ENCODE measurements around the gene HPSE.

The HPSE gene

DNA sequence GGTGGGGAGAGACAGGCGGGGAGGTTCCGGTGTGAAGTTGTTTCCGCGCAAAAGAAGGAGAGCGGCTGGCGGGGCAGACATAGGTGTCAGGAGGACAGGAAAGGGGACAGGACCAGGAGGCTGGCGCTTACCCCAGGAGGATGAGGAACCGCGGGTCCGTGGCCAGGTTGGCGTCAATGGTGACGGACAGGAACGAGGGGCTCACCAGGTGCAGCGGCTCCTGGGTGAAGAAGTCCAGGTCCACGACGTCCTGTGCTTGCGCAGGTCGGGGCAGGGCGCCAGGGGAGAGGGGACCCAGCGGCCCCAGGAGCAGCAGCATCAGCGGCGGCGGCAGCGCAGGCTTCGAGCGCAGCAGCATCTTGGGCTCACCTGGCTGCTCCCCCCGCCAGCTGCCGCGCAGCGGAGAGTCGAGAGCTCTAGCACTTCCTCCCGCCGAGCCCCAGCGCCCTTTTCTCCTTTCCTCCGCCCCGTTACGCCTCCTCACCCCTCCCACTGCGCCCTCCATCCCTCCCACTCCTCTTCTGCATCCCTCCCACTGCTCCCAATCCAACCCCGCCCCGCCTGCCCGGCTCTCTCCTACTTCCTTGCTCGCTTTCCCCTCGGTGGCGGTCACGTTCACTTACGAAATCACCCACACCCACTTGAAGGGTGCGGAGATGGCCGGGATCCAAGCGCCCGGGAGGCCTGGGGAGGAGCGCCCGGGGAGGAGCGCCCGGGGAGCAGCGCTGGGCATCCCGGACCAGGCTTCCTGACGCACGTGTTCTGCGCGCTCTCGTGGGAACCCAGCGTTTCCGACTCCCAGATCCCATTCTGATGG lies at the start of gene HPSE:
Gene HPSE (minus strand): TSS at position 424 of the 817 bp plus-strand sequence. CDS start 66 bp downstream, at position 358.
- DNase-seq, result peak; percentile 37

GRCh38 chr4:83382850-83383249 lies 48.2 kb upstream of the HPSE start:
- DNase-seq, result no peak

DNA sequence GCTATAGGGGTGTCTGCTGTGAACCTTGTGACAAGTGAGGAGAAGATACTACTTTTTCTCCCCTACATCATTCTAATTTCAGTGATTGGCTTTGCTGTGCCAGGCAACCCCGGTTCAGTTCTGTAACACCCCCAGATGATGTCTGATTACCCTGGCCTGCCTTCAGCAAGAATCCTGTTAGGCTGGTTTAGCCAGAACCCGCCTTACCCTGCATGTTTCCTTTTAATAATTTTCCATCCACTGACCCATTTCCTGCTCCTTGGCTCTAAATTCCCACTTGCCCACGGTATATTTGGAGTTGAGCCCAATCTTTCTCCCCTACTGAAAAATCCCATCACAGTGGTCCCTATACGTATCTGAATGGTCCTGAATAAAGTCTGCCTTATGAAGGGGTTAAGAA lies 46.5 kb upstream of the HPSE start:
- no peak for DNase-seq

- DNase-seq, result no peak
Measured at GRCh38 chr4:83378419-83378818, 43.8 kb upstream of the HPSE start.

DNA sequence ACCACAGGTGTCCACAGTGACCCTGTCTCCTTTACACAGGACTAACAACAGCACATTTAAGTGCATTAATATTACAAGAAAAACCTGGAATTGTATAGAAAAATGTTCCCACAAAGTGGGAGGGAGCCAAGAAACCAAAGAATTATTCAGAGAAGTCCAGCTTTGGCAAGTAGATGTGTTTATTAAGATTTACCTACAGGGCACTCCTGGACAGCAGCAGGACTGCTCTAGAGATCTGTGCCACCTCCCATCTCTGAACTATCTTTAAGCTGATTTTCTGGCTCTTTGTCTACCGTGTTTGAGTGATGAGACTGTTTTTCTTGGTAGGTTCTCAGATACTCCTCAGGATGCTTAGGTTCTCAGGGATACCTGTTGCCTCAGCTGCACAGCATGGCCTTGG lies 38.3 kb upstream of the HPSE start:
- DNase-seq, result no peak

GRCh38 chr4:83371936-83372335 lies 37.3 kb upstream of the HPSE start:
- no peak for DNase-seq

GRCh38 chr4:83371235-83371634 lies 36.6 kb upstream of the HPSE start:
- no peak for DNase-seq

DNA sequence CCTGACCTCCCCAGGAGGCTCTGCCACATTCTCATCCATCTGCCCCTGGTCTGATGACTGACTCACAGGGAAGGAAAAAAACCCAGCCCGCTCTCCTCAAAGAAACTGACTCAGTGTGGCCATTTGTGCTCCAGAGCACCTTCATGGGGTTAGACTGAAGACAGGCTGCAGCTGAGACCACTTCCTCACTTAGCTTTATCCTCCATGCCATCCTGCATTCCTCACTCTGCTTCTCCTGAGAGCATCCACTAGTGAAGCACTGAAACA lies 35.9 kb upstream of the HPSE start:
- DNase-seq, result no peak

DNA sequence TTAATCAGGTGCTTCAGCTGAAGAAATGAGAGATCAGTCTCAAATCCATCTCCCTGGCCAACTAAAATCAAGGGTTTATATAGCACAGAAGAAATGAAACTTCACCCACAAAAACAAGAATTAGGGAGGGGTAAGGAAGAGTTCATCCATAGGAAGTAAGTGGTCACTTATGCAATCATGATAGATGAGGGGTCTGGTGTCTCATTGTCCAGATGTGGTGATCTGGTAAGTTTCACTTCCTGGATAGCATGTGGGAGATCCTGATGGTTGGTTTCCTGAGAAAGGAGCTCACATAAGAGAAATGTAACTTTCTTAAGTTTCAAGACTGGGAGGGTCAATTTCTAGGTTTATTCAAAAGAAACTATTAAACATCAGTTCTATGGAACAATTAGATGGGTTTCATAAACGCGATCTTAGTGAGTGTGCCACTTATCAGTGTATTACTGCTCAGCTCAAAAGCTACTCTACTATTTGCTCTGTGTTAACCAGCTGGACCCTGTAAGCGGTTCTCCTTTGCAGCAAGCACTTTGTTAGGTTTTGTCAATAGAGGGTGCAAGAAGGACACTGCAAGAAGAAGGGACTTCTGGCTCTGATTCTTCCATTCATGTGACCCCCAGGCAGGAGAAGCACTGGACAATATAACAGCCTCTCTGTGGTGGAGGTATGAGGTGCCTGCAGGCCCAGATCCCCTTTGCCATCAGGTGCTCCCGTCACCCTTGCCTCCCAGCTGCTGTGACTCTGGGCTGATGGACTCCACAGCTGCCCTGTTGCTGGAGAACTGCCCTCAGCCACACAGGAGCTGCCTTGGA lies 35.4 kb upstream of the HPSE start:
- no peak for DNase-seq

DNA sequence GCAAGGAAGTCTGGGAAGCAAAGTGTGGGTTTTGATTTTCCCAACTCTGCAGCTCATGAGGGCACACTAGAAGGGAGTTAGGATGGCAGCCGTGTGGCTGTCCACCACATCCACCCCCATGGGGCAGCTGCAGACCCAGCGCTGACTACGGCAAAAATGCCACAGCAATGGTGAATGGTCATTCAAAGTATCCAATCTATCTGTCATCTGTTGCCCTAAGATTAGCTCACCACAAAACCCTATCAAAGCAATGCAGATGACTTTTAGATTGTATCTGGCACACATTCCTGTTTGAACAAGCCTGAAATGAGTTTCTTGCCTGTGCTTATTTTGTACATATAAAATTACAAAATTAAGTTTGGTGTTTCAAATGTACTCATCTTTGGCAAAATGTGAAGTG lies 29.7 kb upstream of the HPSE start:
- no peak for DNase-seq

DNA sequence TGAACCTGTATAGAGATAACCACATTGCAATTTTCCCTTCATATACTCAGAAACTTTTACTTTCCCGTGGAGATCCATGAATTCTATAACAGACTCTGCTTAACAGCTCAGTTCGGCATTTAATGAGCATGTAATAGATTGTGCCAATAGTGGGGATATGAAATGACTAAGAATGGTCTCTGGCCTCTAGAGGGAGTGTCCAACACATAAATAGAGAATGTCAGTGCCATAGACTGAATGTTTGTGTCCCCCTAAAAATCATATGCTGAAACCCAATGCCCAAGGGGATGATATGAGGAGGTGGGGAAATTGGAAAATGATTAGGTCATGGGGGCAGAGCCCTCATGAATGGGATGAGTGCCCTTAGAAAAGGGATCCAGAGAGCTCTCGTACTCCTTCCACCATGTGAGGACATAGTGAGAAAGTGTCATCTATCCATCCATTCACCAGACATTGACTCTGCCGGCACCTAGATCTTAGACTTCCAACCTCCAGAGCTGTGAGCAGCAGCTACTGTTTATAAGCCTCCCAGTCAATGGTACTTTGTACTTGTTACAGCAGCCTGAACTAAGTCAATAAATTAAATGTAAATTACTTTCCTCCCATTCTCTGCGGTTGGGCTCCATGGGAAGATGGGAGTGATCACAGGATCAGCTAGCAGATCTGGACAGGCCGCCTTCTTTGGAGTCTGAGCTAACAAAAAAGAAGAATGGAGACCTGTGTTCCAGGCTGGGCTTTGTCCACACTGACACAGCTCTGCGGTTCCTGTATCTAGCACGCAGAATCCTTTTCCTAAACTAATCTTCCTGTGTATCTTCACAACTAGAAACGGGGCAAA lies 28.1 kb upstream of the HPSE start:
- no peak for DNase-seq

GRCh38 chr4:83361416-83362103 lies 26.9 kb upstream of the HPSE start:
- DNase-seq, result no peak

DNA sequence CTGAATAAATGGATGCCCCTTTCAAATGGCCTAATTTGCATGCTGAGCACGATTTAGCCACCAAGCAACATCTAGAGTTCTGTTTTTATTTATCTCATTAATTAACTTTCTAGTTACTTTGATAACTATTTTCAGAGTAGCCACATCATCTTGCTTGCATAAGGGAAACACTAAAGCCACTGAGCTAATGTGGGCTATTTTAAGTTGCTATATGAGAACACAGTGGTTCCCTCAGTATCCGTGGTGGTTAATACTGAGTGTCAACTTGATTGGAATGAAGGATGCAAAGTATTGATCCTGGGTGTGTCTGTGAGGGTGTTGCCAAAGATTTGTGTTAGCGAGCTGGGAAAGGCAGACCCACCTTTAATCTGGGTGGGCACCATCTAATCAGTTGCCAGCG lies 25.4 kb upstream of the HPSE start:
- DNase-seq, result no peak

DNA sequence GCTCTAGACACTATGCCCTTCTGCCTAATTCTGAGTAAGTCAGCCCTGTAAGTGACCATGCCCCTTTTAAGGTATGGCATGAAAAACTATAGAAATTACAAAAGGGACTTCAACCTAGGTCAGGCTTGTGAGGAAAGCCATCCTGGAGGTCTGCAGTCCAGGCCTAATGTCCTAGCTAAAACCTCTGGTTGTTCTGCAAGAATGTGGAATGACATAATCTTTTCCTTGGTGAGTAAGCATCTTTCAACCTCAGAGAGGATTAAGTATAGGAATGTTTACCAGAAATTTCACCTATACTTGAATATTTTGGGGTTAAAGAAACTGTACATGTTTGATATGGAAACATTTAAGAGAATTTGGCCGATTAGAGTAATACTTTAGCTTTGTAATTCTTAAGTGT lies 23.8 kb upstream of the HPSE start:
- no peak for DNase-seq

DNA sequence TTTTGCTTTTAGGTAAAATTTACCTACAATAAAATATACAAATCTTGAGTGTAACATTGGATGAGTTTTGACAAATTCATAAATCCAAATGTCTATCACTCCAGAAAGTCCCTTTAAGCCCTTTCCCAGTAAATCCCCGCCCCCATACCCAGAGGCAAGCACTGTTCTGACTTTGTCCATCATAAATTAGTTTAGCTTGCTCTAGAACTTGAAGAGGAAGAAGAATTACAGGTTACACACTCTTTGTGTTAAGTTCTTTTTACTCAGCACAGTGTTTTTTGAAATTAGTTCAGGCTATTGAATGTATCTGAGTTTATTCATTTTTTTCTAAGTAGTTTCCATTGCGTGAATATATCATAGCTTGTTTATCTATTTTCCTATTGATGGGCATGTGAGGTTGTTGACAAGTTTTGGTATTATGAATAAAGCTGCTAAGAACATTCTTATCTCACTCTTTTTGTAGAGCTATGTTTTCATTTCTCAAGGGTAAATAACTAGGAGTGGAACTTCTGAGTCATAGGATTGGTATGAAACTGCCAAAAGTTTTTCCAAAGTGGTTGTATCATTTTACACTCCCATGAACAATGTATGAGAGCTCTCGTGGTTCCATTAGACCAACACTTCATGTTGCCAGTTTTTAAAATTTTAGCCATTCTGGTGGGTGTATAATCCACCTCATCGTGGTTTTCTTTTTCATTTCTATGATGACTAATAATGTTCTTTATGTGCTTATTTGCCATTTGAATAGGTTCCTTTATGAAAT lies 22.4 kb upstream of the HPSE start:
- DNase-seq, result no peak

GRCh38 chr4:83353516-83353915 lies 18.9 kb upstream of the HPSE start:
- no peak for DNase-seq

DNA sequence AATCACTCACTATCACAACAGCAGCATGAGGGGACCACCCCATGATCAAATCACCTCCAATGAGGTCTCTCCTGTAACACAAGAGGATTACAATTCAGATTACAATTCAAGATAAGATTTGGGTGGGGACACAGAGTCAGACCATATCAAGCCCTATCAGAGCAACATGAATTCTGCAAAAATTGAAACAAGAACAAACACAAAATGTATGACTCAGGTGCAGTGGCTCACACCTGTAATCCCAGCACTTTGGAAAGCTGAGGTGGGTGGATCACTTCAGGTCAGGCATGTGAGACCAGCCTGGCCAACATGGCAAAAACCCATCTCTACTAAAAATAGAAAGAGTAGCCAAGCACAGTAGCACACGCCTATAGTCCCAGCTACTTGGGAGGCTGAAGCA lies 13.4 kb upstream of the HPSE start:
- no peak for DNase-seq

DNA sequence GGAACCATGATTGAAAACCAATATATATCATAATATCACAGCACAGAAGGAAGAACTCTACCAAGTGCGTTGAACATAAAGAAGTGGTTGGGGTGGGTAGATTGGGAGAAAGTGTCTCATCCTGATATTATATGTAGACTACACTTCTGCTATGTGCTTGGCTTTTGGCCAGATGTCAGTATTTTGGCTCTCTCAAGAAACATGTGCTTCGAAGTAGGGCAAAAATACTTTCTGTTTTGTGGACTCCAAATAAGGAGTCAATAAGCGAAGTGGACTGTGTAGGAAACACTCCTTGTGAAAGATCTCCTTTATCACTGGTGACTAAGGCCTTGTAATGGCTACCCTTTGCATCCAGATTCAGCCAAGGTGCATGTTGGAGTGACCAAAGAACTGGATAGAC lies 7.8 kb upstream of the HPSE start:
- DNase-seq, result no peak

GRCh38 chr4:83340692-83341343 lies 6.2 kb upstream of the HPSE start:
- DNase-seq, result peak; percentile 15

- no peak for DNase-seq
Measured at GRCh38 chr4:83339573-83339972, 4.9 kb upstream of the HPSE start.

- DNase-seq, result no peak
Measured at GRCh38 chr4:83335701-83336100, 1.1 kb upstream of the HPSE start.

DNA sequence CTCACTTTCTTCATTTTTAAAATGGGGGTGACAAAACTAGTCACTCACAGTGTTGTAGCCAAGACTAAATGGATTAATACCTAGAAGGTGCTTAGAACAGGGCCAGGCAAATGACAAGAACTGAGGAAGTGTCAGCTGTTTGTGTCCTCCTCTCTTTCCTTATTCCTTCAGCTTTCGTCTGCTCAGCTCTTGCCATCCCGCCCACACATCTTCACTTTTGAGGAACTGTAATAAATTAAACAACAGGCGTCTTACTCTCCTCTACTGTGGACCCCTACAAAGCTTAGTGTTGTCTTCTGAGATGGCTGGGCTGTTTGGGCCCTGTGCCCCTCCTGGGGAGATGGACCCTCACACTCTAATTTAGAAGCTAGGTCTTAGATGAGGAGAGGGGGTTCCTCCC lies 2.7 kb downstream of the HPSE start:
- DNase-seq, result no peak
